ENCODE measurements around the gene GMEB2.
"Not testable (repeated sequence)": the region's sequence is repeated elsewhere in the genome, so short reads cannot be mapped to it uniquely, and the experiment has no call there.

The GMEB2 gene

GRCh38 chr20:63636752-63637628, 10.1 kb upstream of the GMEB2 start:
- no peak for DNase-seq (ENCODE audit: low read depth)

GRCh38 chr20:63635431-63636141, 8.7 kb upstream of the GMEB2 start:
- DNase-seq (ENCODE audit: low read depth): peak; percentile 50

- no peak for DNase-seq (ENCODE audit: low read depth)
These were observed 6.8 kb upstream of the GMEB2 start for GRCh38 chr20:63633732-63634131.

GRCh38 chr20:63631426-63631825, 4.5 kb upstream of the GMEB2 start:
- DNase-seq (ENCODE audit: low read depth): not testable (repeated sequence)

GRCh38 chr20:63630956-63631355, 4.1 kb upstream of the GMEB2 start:
- DNase-seq (ENCODE audit: low read depth): not testable (repeated sequence)

- DNase-seq (ENCODE audit: low read depth): no peak
These were observed 1.5 kb upstream of the GMEB2 start for GRCh38 chr20:63628246-63628975.

GRCh38 chr20:63627751-63628245, 897 bp upstream of the GMEB2 start:
- no peak for DNase-seq (ENCODE audit: low read depth)

GRCh38 chr20:63627129-63627750, 339 bp upstream of the GMEB2 start:
- peak; percentile 86 for DNase-seq (ENCODE audit: low read depth)

GRCh38 chr20:63625771-63626423, 1.0 kb downstream of the GMEB2 start:
- no peak for DNase-seq (ENCODE audit: low read depth)

- no peak for DNase-seq (ENCODE audit: low read depth)
These were observed 2.4 kb downstream of the GMEB2 start for GRCh38 chr20:63624486-63624885.

- no peak for DNase-seq (ENCODE audit: low read depth)
These were observed 4.2 kb downstream of the GMEB2 start for GRCh38 chr20:63622732-63623131.

- no peak for DNase-seq (ENCODE audit: low read depth)
These were observed 4.8 kb downstream of the GMEB2 start for GRCh38 chr20:63622096-63622495.

GRCh38 chr20:63620991-63621390, 5.9 kb downstream of the GMEB2 start:
- DNase-seq (ENCODE audit: low read depth): no peak

- no peak for DNase-seq (ENCODE audit: low read depth)
These were observed 7.4 kb downstream of the GMEB2 start for GRCh38 chr20:63619505-63619904.

- DNase-seq (ENCODE audit: low read depth): no peak
These were observed 7.8 kb downstream of the GMEB2 start for GRCh38 chr20:63619086-63619485.

- DNase-seq (ENCODE audit: low read depth): no peak
These were observed 8.5 kb downstream of the GMEB2 start for GRCh38 chr20:63618291-63618980.

GRCh38 chr20:63617876-63618265, 9.0 kb downstream of the GMEB2 start:
- DNase-seq (ENCODE audit: low read depth): no peak

GRCh38 chr20:63617092-63617875, 9.6 kb downstream of the GMEB2 start:
- DNase-seq (ENCODE audit: low read depth): no peak

- DNase-seq (ENCODE audit: low read depth): not testable (repeated sequence)
These were observed 12.9 kb downstream of the GMEB2 start for GRCh38 chr20:63613863-63614594.
